Neuronal stem cell (in vitro differentiated cells): ENCODE results near the gene CFAP43.
"Not testable (repeated sequence)": the region's sequence is repeated elsewhere in the genome, so short reads cannot be mapped to it uniquely, and the experiment has no call there.

Source experiments
- DNase-seq: peaks from one replicate; pipeline ENCODE4 v3.0.0-alpha.2; 2013; ENCODE audit warnings: low spot score
- H2AFZ ChIP-seq: one replicate; pipeline ENCODE4 v1.6.1; 2013; ENCODE audit warnings: mild to moderate bottlenecking, low read length, inconsistent platforms
- H2AK5ac ChIP-seq: 2 replicates; pipeline ENCODE4 v1.6.1; 2013; ENCODE audit warnings: low read depth, mild to moderate bottlenecking, inconsistent platforms, low read length, moderate library complexity, mixed read lengths
- H2BK120ac ChIP-seq: 2 replicates; pipeline ENCODE4 v1.6.1; 2013; ENCODE audit warnings: low read depth, mild to moderate bottlenecking, inconsistent platforms, low read length, moderate library complexity, mixed read lengths
- H2BK12ac ChIP-seq: one replicate; pipeline ENCODE4 v1.6.1; 2013; ENCODE audit warnings: low read length, inconsistent platforms
- H2BK15ac ChIP-seq: 2 replicates; pipeline ENCODE4 v1.6.1; 2013; ENCODE audit warnings: mild to moderate bottlenecking, low read length, inconsistent platforms, mixed read lengths
- H2BK5ac ChIP-seq: one replicate; pipeline ENCODE4 v1.6.1; 2013; ENCODE audit warnings: inconsistent platforms, mild to moderate bottlenecking, low read length, moderate library complexity
- H3K14ac ChIP-seq: one replicate; pipeline ENCODE4 v1.6.1; 2013; ENCODE audit warnings: low read length, inconsistent platforms
- H3K18ac ChIP-seq: 2 replicates; pipeline ENCODE4 v1.6.1; 2013; ENCODE audit warnings: low read length, inconsistent platforms
- H3K23ac ChIP-seq: 2 replicates; pipeline ENCODE4 v1.6.1; 2013; ENCODE audit warnings: low read depth, mild to moderate bottlenecking, mixed read lengths, low read length, inconsistent platforms; ENCODE audit not compliant: poor library complexity
- H3K27ac ChIP-seq: replicated peaks from 3 replicates; pipeline ENCODE4 v1.5.1; 2013; ENCODE audit warnings: low read length, inconsistent platforms
- H3K27me3 ChIP-seq, 3 experiments: 2 replicates each; pipeline ENCODE4 v1.6.1; 2013; ENCODE audit warnings: low read length in 3 of 3, mild to moderate bottlenecking in 2 of 3, inconsistent platforms in 1 of 3, low read depth in 1 of 3, mixed read lengths in 1 of 3, moderate library complexity in 1 of 3; ENCODE audit not compliant: control insufficient read depth in 3 of 3, insufficient read depth in 3 of 3
- H3K36me3 ChIP-seq, 2 donors: replicated peaks in 1 of 2; 2 replicates each; pipeline ENCODE4 v1.6.1; 2013; ENCODE audit warnings: low read length in 2 of 2; ENCODE audit not compliant: control insufficient read depth in 2 of 2, insufficient read depth in 2 of 2
- H3K4ac ChIP-seq: 2 replicates; pipeline ENCODE4 v1.6.1; 2013; ENCODE audit warnings: inconsistent platforms, mild to moderate bottlenecking, low read length, moderate library complexity
- H3K4me1 ChIP-seq, 2 donors: 1 replicate in 1 of 2; 2 replicates in 1 of 2; pipeline ENCODE4 v1.6.1; 2013; ENCODE audit warnings: low read length in 2 of 2, low read depth in 1 of 2; ENCODE audit not compliant: control insufficient read depth in 2 of 2, insufficient read depth in 1 of 2
- H3K4me2 ChIP-seq: one replicate; pipeline ENCODE4 v1.6.1; 2013; ENCODE audit warnings: mild to moderate bottlenecking, low read length, inconsistent platforms; ENCODE audit not compliant: insufficient read depth, poor library complexity, severe bottlenecking
- H3K4me3 ChIP-seq, 2 donors: 2 replicates each; pipeline ENCODE4 v1.5.1; 2013; ENCODE audit warnings: low read length in 2 of 2, mild to moderate bottlenecking in 2 of 2, inconsistent platforms in 1 of 2, moderate library complexity in 1 of 2
- H3K79me1 ChIP-seq: one replicate; pipeline ENCODE4 v1.6.1; 2013; ENCODE audit warnings: low read depth, mild to moderate bottlenecking, inconsistent platforms, low read length, moderate library complexity
- H3K9ac ChIP-seq: one replicate; pipeline ENCODE4 v1.6.1; 2013; ENCODE audit warnings: mild to moderate bottlenecking, low read depth, low read length, inconsistent platforms; ENCODE audit not compliant: poor library complexity
- H3K9me3 ChIP-seq, 2 donors: replicated peaks in 1 of 2; 2 replicates each; pipeline versions ENCODE3 to v1.6.1; 2013; ENCODE audit warnings: low read length in 2 of 2, mild to moderate bottlenecking in 2 of 2, inconsistent platforms in 1 of 2, low read depth in 1 of 2, mixed read lengths in 1 of 2, moderate library complexity in 1 of 2; ENCODE audit not compliant: control insufficient read depth in 2 of 2, insufficient read depth in 1 of 2
- H4K8ac ChIP-seq: one replicate; pipeline ENCODE4 v1.6.1; 2013; ENCODE audit warnings: low read depth, mild to moderate bottlenecking, inconsistent platforms, low read length, moderate library complexity
- H4K91ac ChIP-seq: one replicate; pipeline ENCODE4 v1.6.1; 2013; ENCODE audit warnings: low read length, low read depth, mild to moderate bottlenecking, inconsistent platforms; ENCODE audit not compliant: poor library complexity
- WGBS, 2 donors: extraction: QIAGEN DNeasy Blood & Tissue Kit; methylation state at CpG; one replicate each; pipeline ENCODE4 v1.1.7; 2013; ENCODE audit warnings: missing lambda C conversion rate in 2 of 2, mixed read lengths in 1 of 2; ENCODE audit not compliant: insufficient read length in 2 of 2, insufficient replicate concordance in 1 of 2; ENCODE audit errors: extremely low coverage in 2 of 2; 5-methylcytosine and 5-hydroxymethylcytosine counted together

Gene CFAP43

DNA sequence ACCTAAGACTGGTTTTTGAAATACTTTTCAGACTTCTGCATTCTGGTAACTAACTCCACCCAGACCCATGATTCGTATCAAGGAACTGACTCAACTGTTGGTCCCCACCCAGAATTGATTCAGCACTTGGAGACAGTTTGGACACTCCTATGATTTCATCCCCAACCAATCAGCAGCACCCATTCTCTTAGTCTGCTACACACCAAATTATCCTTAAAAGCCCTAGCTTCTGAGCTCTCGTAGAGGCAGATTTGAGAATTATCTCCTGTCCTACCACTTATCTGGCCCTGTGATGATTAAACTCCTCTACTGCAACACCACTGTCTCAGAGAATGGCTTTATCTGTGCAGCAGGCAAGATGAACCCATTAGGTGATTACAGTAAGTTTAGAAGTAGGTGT is 14.8 kb upstream of the CFAP43 start:
- no CpG with 5 or more reads among the region's 2 CpGs for WGBS, 2 donors
- no peak for DNase-seq

DNA sequence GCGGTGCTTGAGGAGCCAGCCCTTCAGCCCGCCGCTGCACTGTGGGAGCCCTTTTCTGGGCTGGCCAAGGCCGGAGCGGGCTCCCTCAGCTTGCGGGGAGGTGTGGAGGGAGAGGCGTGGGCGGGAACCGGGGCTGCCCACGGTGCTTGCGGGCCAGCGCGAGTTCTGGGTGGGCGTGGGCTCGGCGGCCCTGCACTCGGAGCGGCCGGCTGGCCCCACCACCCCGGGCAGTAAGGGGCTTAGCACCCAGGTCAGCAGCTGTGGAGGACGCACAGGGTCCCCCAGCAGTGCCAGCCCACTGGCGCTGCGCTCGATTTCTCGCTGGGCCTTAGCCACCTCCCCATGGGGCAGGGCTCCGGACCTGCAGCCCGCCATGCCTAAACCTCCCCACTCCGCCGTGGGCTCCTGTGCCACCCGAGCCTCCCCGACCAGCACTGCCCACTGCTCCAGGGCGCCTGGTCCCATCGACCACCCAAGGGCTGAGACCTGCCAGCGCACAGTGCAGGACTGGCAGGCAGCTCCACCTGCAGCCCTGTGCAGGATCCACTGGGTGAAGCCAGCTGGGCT is 13.0 kb upstream of the CFAP43 start:
- Histone ChIP-seq H2BK120ac (no peak overlapping the region), H4K8ac (no peak overlapping the region), H3K9me3 (peaks cover 3 to 10% of the 10 kb centered on the region in 2 donors), H2AFZ (no peak overlapping the region), H3K27ac (no peak overlapping the region), H3K4me3 (no peak overlapping the region), H3K4ac (no peak overlapping the region), H3K18ac (no peak overlapping the region), H3K14ac (no peak overlapping the region), H2BK12ac (no peak overlapping the region), H2BK5ac (no peak overlapping the region), H2BK15ac (no peak overlapping the region), H3K23ac (no peak overlapping the region), H3K4me1 (no peaks in the 10 kb centered on the region), H2AK5ac (no peak overlapping the region), H4K91ac (no peak overlapping the region), H3K4me2 (no peak overlapping the region), H3K9ac (no peak overlapping the region), H3K36me3 (no peaks in the 10 kb centered on the region), H3K79me1 (no peaks in the 10 kb centered on the region), H3K27me3 (peaks cover 0 to 20% (median 0%) of the 10 kb centered on the region in 3 experiments)
- DNase-seq: no peak
- WGBS, 2 donors: no CpG with 5 or more reads among the region's 34 CpGs

More for the DNA sequence above, 14.8 kb upstream of the CFAP43 start:
- Histone ChIP-seq H2AFZ (no peak overlapping the region), H3K9me3 (peaks cover 3 to 10% of the 10 kb centered on the region in 2 donors), H3K4me1 (peaks cover 0 to 3% of the 10 kb centered on the region in 2 donors), H3K27ac (no peak overlapping the region), H3K36me3 (no peaks in the 10 kb centered on the region), H4K8ac (no peak overlapping the region), H4K91ac (no peak overlapping the region), H3K9ac (no peak overlapping the region), H3K4ac (no peak overlapping the region), H3K18ac (no peak overlapping the region), H3K14ac (no peak overlapping the region), H3K4me2 (no peak overlapping the region), H2AK5ac (no peak overlapping the region), H3K27me3 (peaks cover 0 to 7% (median 0%) of the 10 kb centered on the region in 3 experiments), H2BK120ac (no peak overlapping the region), H3K23ac (no peak overlapping the region), H3K79me1 (no peaks in the 10 kb centered on the region), H2BK15ac (no peak overlapping the region), H3K4me3 (no peak overlapping the region), H2BK5ac (no peak overlapping the region), H2BK12ac (no peak overlapping the region)

DNA sequence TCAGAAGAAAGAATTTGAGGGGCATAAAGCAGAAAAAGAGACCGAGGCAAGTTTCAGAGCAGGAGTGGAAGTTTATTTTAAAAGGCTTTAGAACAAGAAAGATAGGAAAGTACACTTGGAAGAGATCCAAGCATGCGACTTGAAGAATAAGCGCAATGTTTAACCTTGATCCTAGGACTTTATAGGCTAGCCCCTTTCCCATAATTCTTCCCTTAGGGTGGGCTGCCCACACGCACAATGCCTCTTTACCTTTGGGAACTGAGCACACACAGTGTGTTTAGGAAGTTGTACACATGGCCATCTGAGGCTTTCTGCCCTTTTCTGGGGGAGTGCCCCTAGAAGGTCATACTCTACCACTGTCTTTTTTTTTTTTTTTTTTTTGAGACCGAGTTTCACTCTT is 11.3 kb upstream of the CFAP43 start:
- no peak for DNase-seq
- H3K4me2 ChIP-seq: no peak overlapping the region
- H3K14ac ChIP-seq: no peak overlapping the region
- no peak overlapping the region for H3K4ac ChIP-seq
- no peak overlapping the region for H2BK12ac ChIP-seq
- no peaks in the 10 kb centered on the region for H3K4me1 ChIP-seq
- no peak overlapping the region for H3K18ac ChIP-seq
- H3K9me3 ChIP-seq: peaks cover 3 to 10% of the 10 kb centered on the region in 2 donors
- no peak overlapping the region for H3K4me3 ChIP-seq
- H3K9ac ChIP-seq: no peak overlapping the region
- no peak overlapping the region for H2AFZ ChIP-seq
- H2BK5ac ChIP-seq: no peak overlapping the region
- no peaks in the 10 kb centered on the region for H3K36me3 ChIP-seq
- H2BK15ac ChIP-seq: no peak overlapping the region
- no peak overlapping the region for H3K23ac ChIP-seq
- no peak overlapping the region for H2BK120ac ChIP-seq
- WGBS, 2 donors: no CpG with 5 or more reads among the region's 5 CpGs
- H2AK5ac ChIP-seq: no peak overlapping the region
- H3K27ac ChIP-seq: no peak overlapping the region
- H4K8ac ChIP-seq: no peak overlapping the region
- H3K79me1 ChIP-seq: no peaks in the 10 kb centered on the region
- peaks cover 0 to 36% (median 0%) of the 10 kb centered on the region in 3 experiments for H3K27me3 ChIP-seq
- no peak overlapping the region for H4K91ac ChIP-seq

DNA sequence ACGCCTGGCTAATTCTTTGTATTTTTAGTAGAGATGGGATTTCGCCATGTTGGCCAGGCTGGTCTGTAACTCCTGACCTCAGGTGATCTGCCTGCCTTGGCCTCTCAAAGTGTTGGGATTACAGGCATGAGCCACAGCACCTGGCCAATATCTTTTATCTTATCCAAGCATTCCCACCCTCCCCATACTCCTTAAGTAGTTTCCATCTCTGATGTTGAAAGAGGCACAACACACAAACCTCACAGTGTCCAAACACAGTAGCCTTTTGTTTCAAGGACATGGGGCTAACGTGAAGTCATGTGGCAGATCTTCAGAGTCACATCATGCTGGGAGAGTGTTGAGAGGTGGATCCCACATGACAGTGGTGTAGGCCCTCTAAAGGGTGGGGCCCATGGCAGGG is 10.8 kb upstream of the CFAP43 start:
- H2BK12ac ChIP-seq, H2AK5ac ChIP-seq, H2BK120ac ChIP-seq, H2BK15ac ChIP-seq, H3K9me3 ChIP-seq, H3K36me3 ChIP-seq, H3K23ac ChIP-seq, H3K4me2 ChIP-seq, H3K18ac ChIP-seq, H3K9ac ChIP-seq, H3K27ac ChIP-seq, H4K8ac ChIP-seq, H4K91ac ChIP-seq, H3K79me1 ChIP-seq, H3K4ac ChIP-seq, H2AFZ ChIP-seq, H3K4me1 ChIP-seq, H2BK5ac ChIP-seq, H3K4me3 ChIP-seq, DNase-seq, H3K14ac ChIP-seq: not testable (repeated sequence)
- peaks cover 0 to 41% (median 0%) of the 10 kb centered on the region in 3 experiments for H3K27me3 ChIP-seq
- no CpG with 5 or more reads among the region's 3 CpGs for WGBS, 2 donors
